Stimulated activated CD8-positive, alpha-beta memory T cell treated with anti-CD3 and anti-CD28 coated beads, Interleukin-4, amount 100 ng/mL, for 1 hour (primary cell): ENCODE results near the gene PYGB.

ENCODE experiments used
- DNase-seq, 2 donors: peaks; one replicate each; pipeline ENCODE4 v3.0.0-alpha.2; 2020; ENCODE audit warnings: low read depth in 2 of 2, low spot score in 1 of 2

PYGB gene

GRCh38 chr20:25269057-25269832 is 21.4 kb downstream of the PYGB start:
- no peak for DNase-seq

DNA sequence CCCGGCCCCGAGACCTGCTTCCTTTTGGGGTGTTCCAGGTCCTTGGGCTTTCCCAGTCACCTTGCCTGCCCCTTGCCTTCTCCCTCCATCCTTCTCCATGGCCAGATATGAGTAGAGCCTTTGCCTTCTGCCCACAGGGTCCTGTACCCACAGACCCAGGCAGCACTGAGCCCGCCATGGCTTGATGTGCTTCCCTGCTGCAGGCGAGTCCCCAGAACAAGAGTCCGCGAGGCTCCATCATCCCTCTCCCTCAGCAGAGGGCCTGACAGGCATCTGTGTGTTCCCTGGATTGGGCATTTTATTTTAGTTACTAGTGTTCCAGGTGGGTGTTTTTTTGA is 21.9 kb downstream of the PYGB start:
- DNase-seq: no peak

- no peak for DNase-seq
These were observed 23.0 kb downstream of the PYGB start for GRCh38 chr20:25270829-25271251.

DNA sequence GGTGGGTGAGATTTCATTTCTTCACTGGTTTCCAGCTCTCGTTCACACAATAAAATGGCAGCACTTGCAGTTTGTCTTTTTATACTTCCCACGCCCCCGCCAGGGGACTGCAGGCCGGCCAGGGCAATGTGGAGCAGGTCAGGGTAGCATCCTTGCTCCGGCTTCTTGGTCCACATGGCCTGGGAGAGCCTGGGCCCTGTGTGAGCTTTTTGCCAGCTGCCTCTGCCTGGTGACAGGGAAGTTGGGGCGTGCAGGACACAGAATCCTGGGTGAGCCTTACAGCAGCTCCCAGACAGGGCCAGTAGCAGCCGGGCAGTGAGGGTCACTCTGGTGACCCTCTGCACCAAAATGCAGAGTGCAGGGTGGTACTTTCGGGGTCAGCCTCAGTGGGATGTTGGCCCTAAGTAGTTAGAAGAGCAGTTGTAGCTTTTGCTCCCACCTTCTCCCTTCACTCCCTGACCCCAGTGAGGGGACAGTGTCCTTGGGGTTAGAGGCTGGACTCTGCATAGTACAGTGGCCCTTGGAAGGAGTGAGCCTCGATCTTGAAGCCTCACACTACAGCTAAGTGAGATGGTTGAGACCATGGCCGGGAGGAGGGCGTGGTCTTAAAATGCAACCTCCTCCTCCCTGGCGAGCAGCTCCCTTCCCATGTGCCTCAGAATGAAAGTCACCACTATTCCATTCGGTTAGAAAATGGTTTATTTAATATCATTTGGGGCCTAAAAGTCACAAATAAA is 23.8 kb downstream of the PYGB start:
- no peak for DNase-seq

GRCh38 chr20:25272223-25273000 is 24.5 kb downstream of the PYGB start:
- no peak for DNase-seq

- no peak for DNase-seq
These were observed 25.2 kb downstream of the PYGB start for GRCh38 chr20:25273046-25273445.

- no peak for DNase-seq
These were observed 25.9 kb downstream of the PYGB start for GRCh38 chr20:25273541-25274358.

DNA sequence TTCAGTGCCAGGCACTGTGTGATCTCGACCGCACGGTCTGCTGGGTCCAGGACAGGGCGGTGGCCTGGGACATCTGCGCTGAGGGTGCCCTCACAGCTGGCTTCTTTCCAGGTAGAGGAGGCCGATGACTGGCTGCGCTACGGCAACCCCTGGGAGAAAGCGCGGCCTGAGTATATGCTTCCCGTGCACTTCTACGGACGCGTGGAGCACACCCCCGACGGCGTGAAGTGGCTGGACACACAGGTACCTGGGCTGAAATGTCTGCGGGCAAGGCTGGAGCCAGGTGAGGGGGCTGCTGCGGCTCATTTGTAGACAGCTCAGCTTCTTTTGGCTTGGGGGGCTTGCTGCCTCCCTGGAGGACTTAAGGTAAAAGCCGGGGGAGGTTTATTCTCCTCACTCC is 26.6 kb downstream of the PYGB start:
- no peak for DNase-seq

DNA sequence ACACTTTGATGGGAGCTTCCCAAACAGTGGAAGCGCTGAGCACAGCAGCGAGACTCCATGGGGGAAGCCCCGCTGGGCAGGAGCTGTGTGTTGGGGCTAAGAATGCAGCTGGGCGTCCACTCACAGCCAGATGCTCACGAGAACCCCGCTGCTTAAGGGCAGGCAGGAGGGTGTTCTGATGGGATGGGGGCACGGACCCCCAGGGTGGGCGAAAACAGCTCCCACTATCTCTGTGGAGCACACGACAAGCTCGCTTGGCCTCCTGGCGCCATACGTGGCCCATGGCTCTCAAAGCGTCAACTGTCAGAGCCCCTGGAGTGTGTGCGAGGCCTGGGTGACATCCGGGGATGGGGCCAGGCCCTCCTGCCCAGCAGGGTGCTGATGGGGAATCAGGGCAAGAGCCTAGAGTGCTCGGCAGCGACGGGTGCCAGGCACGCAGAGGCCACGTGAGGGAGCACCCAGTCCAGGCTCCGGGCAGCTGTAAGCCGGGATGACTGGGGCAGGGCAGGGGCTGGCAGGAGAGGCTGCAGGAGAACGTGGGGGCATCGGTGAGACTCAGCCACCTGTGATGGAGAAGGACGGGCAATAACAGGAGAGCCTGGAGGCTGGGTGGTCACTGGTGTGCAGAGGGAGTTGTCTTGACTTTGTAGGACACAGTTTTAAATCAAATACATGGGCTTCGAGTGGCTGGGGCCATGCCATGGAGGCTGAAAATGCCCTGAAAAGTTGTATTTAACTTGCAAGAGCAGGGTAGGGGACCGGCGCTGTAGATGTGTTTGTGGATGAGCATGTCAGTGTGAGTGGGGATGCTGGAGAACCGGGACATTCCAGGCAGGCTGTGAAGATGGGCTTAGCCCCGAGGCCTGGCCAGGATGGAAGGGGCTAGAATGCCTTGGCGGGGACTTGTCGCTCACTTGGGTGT is 27.3 kb downstream of the PYGB start:
- DNase-seq: no peak

- no peak for DNase-seq
These were observed 28.1 kb downstream of the PYGB start for GRCh38 chr20:25275813-25276532.

DNA sequence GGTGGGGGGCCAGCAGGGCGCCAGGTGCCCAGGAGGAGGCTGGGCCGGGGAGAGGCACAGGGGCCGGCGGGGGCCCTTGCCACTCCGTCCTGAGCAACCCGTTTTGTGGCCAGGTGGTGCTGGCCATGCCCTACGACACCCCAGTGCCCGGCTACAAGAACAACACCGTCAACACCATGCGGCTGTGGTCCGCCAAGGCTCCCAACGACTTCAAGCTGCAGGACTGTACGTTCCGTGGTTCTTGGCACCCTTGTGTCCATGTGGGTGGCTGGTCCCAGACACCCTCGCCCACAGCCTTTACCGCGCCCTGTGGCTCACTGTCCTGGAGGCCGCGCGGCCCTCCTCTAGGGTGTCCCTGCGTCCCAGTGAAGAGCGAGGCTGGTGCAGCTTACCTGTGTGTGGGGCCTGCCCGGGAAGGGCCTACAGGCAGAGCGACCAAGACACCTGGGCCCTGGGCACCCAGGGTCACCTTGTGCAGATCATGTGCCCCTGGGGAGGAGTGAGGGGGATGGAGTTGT is 28.7 kb downstream of the PYGB start:
- DNase-seq: no peak

GRCh38 chr20:25277051-25277801 is 29.3 kb downstream of the PYGB start:
- no peak for DNase-seq

DNA sequence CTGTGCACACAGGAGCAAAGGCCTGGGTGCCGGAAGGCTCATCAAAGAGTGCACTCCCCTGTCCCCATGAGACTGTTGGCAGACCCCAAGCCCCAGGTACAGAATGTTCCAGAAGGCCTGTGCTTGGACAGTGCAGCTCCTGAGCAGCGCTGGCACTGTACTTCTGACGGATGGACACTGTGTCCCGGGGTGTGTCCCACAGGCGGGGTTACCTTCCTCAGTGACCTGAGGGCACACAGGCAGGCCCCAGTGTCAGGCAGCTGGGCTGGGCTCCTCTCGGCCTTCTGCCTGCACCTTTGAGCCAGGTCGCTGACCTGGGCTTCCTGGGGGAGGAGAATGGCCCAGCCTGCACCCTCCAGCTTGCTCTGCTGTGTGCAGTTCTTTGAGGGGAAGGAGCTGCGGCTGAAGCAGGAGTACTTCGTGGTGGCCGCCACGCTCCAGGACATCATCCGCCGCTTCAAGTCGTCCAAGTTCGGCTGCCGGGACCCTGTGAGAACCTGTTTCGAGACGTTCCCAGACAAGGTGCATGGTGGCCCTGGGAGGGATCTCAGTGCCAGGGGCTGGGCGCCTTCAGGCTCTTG is 30.1 kb downstream of the PYGB start:
- DNase-seq: no peak

DNA sequence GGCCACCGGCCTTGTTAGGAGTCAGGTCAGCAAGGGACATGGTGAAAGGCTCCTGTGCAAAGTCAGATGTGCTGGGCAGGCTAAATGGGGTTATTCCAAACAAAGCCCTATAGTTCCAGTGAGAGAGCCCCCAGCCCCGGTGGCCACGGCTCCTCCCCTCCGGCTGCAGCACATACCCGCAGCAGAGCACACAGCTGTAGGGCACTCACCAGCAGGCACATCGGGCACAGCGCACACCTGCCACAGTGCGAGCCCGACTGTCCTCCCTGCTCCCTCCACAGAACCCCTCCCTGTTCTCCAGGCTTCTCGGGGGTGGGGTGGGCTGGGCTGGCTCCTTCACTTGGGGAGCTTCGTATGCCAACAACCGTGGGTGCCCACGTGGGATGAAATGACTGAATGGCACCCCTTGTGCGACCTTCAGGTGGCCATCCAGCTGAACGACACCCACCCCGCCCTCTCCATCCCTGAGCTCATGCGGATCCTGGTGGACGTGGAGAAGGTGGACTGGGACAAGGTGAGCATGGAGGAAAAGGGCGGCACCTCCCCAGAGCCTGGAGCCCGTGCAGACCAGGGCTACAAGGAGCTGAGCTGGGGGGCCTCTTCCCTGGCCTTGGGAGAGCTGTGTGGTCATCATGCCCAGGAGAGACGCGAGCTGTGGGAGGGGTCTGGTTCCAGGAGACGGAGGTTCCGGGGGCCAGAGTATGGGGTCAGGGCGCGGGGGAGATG is 30.9 kb downstream of the PYGB start:
- DNase-seq: no peak

GRCh38 chr20:25279403-25279802 is 31.5 kb downstream of the PYGB start:
- no peak for DNase-seq

- DNase-seq: no peak
These were observed 32.2 kb downstream of the PYGB start for GRCh38 chr20:25280051-25280573.
